NT2/D1 (cell line): ENCODE results near the gene SLC19A2.

Experiments used
- YY1 ChIP-seq: IDR thresholded peaks from 2 replicates; pipeline ENCODE4 v1.6.1; 2011; ENCODE audit not compliant: insufficient read length, insufficient read depth
- ZNF274 ChIP-seq: IDR thresholded peaks from 2 replicates; pipeline ENCODE4 v1.6.1; 2011; ENCODE audit warnings: mild to moderate bottlenecking, low read depth, low read length

DNA sequence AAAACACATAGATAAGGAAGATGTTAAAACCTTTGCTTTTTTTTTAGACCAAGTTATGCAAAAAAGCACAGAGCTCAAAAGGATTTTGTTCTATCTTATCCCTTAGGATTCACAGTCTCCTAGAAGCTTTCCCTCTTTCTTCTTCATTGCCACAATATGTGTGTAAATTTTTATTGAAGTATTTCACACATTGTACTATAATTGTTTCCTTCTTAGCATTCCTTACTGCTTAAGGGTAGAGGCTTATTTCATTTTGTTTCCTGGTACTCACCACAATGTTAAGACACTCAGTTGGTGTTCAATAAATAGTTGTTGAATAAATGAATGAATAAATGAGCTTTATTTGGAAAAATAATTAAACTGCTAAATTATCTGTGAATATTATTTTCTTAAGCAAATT, 29.9 kb upstream of the SLC19A2 start:
- TF ChIP-seq YY1, result no peak
- no peak for TF ChIP-seq ZNF274
